ENCODE data around the gene NOS1AP. TPM values are rescaled to one million over a fixed set of nuclear protein-coding genes. Genes with fewer than 3 reads are reported as not detected.

Gene NOS1AP
- total and polyA plus RNA-seq, 12 donors = 0.37 to 12.0 (median 3.1) TPM

GRCh38 chr1:162294015-162294414 lies 224.5 kb downstream of the NOS1AP start:
- WGBS, 4 donors = 83 to 96% (median 87%) methylated on average over 3 of the region's 3 CpGs
- no peaks in the 10 kb centered on the region for H3K27me3 ChIP-seq
- no peak overlapping the region for H3K27ac ChIP-seq
- no peaks in the 10 kb centered on the region for H3K36me3 ChIP-seq (replicated peaks in 1 of 2)
- no peaks in the 10 kb centered on the region for H3K4me1 ChIP-seq (replicated peaks in 1 of 2)
- intact Hi-C loops (cut with DNase I) = no loop called here
- TF ChIP-seq, protein P1, sequence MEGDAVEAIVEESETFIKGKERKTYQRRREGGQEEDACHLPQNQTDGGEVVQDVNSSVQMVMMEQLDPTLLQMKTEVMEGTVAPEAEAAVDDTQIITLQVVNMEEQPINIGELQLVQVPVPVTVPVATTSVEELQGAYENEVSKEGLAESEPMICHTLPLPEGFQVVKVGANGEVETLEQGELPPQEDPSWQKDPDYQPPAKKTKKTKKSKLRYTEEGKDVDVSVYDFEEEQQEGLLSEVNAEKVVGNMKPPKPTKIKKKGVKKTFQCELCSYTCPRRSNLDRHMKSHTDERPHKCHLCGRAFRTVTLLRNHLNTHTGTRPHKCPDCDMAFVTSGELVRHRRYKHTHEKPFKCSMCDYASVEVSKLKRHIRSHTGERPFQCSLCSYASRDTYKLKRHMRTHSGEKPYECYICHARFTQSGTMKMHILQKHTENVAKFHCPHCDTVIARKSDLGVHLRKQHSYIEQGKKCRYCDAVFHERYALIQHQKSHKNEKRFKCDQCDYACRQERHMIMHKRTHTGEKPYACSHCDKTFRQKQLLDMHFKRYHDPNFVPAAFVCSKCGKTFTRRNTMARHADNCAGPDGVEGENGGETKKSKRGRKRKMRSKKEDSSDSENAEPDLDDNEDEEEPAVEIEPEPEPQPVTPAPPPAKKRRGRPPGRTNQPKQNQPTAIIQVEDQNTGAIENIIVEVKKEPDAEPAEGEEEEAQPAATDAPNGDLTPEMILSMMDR (IDR thresholded peaks at IDR 0.05) = no peak
- TF ChIP-seq POLR2A (IDR thresholded peaks at IDR 0.05) = no peak
- H3K9me3 ChIP-seq (replicated peaks in 1 of 3) = no peaks in the 10 kb centered on the region
- no peak overlapping the region for H3K4me3 ChIP-seq
- no peak for DNase-seq

DNA sequence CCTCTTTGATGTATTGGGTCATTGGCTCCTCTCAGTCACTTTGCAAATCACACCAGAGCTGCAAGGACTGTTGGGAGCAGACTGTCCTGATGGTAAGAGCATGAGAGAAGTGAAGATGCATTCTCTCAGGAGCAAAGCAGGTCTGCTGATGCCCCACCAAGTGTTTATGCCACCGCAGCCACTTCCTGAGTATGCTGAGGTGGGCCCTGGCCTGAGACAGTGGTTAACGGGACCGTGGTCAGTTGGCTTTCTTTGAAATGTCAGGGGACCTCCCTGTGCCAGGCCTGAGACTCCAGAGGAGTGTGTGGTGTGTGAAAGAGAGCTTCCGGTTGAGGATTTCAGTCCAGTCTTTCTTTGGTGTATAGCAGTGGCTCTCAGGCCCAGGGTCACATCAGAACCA lies 227.7 kb downstream of the NOS1AP start:
- Histone ChIP-seq H3K4me1 (replicated peaks in 1 of 2) (no peaks in the 10 kb centered on the region), H3K36me3 (replicated peaks in 1 of 2) (no peaks in the 10 kb centered on the region), H3K27ac (no peak overlapping the region), H3K4me3 (no peak overlapping the region), H3K27me3 (no peaks in the 10 kb centered on the region), H3K9me3 (replicated peaks in 1 of 3) (no peaks in the 10 kb centered on the region)
- no peak for TF ChIP-seq POLR2A (IDR thresholded peaks at IDR 0.05)
- TF ChIP-seq, protein P1 (IDR thresholded peaks at IDR 0.05) = no peak
- DNase-seq = no peak
- WGBS, 4 donors = 81 to 88% (median 87%) methylated on average over 1 to 4 of the region's 4 CpGs
- intact Hi-C loops (cut with DNase I) = no loop called here

GRCh38 chr1:162298266-162298665 lies 228.8 kb downstream of the NOS1AP start:
- TF ChIP-seq POLR2A (IDR thresholded peaks at IDR 0.05) = no peak
- TF ChIP-seq, protein P1 (IDR thresholded peaks at IDR 0.05) = no peak
- no peak for DNase-seq
- 81 to 100% (median 94%) methylated on average over 2 of the region's 2 CpGs for WGBS, 4 donors
- Histone ChIP-seq H3K36me3 (replicated peaks in 1 of 2) (no peaks in the 10 kb centered on the region), H3K4me1 (replicated peaks in 1 of 2) (no peaks in the 10 kb centered on the region), H3K9me3 (replicated peaks in 1 of 3) (no peaks in the 10 kb centered on the region), H3K27me3 (no peaks in the 10 kb centered on the region), H3K4me3 (no peak overlapping the region), H3K27ac (no peak overlapping the region)
- intact Hi-C loops (cut with DNase I) = no loop called here

GRCh38 chr1:162299018-162299417 lies 229.5 kb downstream of the NOS1AP start:
- no peak for DNase-seq
- Histone ChIP-seq H3K27me3 (no peaks in the 10 kb centered on the region), H3K36me3 (replicated peaks in 1 of 2) (no peaks in the 10 kb centered on the region), H3K4me3 (no peak overlapping the region), H3K27ac (no peak overlapping the region), H3K4me1 (replicated peaks in 1 of 2) (no peaks in the 10 kb centered on the region), H3K9me3 (replicated peaks in 1 of 3) (no peaks in the 10 kb centered on the region)
- TF ChIP-seq POLR2A (IDR thresholded peaks at IDR 0.05) = no peak
- TF ChIP-seq, protein P1 (IDR thresholded peaks at IDR 0.05) = no peak
- intact Hi-C loops (cut with DNase I) = no loop called here
